C4-2B (cell line): ENCODE results near the gene TP53I3.

Experiments used
- ZFX ChIP-seq: fragments of 450-650 bp; IDR thresholded peaks from 2 replicates; pipeline ENCODE4 v1.6.1; 2017
- TF ChIP-seq, protein P1 (sequence below): fragments of 450-650 bp; conservative IDR thresholded peaks from 2 replicates; pipeline ENCODE4 v1.5.1; 2017; ENCODE audit warnings: mild to moderate bottlenecking

DNA sequence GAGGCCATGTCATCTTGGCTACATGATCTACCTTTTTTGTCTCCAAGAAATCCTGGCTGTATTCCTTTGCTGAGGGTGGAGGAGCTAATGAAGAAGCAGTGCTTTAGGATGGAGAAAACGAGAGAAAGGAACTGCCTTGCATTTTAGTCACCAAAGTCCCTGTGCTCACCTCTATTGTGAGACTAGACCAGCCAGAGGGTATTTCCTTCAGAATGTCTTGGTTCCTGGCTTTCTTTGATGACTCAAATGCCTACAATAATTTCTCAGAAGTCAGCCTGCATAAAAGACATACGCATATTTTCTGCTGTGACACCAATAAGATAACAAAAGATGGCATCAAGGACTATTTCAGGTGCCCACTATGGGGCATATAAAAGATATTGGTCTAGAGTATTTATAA is 19.3 kb downstream of the TP53I3 start:
- TF ChIP-seq, protein P1, sequence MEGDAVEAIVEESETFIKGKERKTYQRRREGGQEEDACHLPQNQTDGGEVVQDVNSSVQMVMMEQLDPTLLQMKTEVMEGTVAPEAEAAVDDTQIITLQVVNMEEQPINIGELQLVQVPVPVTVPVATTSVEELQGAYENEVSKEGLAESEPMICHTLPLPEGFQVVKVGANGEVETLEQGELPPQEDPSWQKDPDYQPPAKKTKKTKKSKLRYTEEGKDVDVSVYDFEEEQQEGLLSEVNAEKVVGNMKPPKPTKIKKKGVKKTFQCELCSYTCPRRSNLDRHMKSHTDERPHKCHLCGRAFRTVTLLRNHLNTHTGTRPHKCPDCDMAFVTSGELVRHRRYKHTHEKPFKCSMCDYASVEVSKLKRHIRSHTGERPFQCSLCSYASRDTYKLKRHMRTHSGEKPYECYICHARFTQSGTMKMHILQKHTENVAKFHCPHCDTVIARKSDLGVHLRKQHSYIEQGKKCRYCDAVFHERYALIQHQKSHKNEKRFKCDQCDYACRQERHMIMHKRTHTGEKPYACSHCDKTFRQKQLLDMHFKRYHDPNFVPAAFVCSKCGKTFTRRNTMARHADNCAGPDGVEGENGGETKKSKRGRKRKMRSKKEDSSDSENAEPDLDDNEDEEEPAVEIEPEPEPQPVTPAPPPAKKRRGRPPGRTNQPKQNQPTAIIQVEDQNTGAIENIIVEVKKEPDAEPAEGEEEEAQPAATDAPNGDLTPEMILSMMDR, result no peak
- TF ChIP-seq ZFX, result no peak
